Upper lobe of right lung (tissue), 1 donor: ENCODE measurements around the gene RAET1E. TPM values are rescaled to one million over a fixed set of nuclear protein-coding genes. Genes with fewer than 3 reads are reported as not detected.
"Not testable (repeated sequence)": the region's sequence is repeated elsewhere in the genome, so short reads cannot be mapped to it uniquely, and the experiment has no call there.

Source experiments
- ATAC-seq: fragments of 200-7000 bp; cut with Tn5 transposase; one replicate; pipeline ENCODE4 v1.9.1; 2020; ENCODE audit warnings: mild to moderate bottlenecking, moderate library complexity
- DNase-seq: peaks from one replicate; pipeline ENCODE4 v3.0.0-alpha.2; 2020
- H3K27ac ChIP-seq: fragments of 200-600 bp; one replicate; pipeline ENCODE4 v1.8.0; 2022
- H3K27me3 ChIP-seq: fragments of 200-600 bp; one replicate; pipeline ENCODE4 v1.8.0; 2022; ENCODE audit warnings: mild to moderate bottlenecking
- H3K36me3 ChIP-seq: fragments of 200-600 bp; one replicate; pipeline ENCODE4 v1.8.0; 2022
- H3K4me1 ChIP-seq: fragments of 200-600 bp; one replicate; pipeline ENCODE4 v1.8.0; 2022
- H3K4me3 ChIP-seq: fragments of 200-600 bp; one replicate; pipeline ENCODE4 v1.8.0; 2022; ENCODE audit warnings: mild to moderate bottlenecking
- H3K9me3 ChIP-seq: fragments of 200-600 bp; one replicate; pipeline ENCODE4 v1.8.0; 2022
- CTCF ChIP-seq: fragments of 200-600 bp; IDR thresholded peaks from one replicate; pipeline ENCODE4 v1.8.0; 2022; ENCODE audit warnings: antibody characterized with exemption
- intact Hi-C: fragments of 100-400 bp; cut with DNase I; formaldehyde crosslinking; loops from one replicate; pipeline ENCODE4 v1.11.0; 2022
- total RNA-seq: library from RNA; stranded (reverse); fragmentation: NEBNext Ultra II Directional; extraction: Animal tissue kit (Norgen Biotek cat#: 25700); gene quantifications from one replicate; pipeline ENCODE4 v1.2.1, GENCODE V29; 2021
- donor health status: DM: no; HTN: yes; CAD: no; lungs with severe emphysema.

The RAET1E gene
- total RNA-seq, 1 donor from 2014 or later: 0.96 TPM

- Histone ChIP-seq H3K9me3 (no peaks in the 10 kb centered on the region), H3K4me1 (peaks cover 23% of the 10 kb centered on the region), H3K27me3 (peaks cover 63% of the 10 kb centered on the region), H3K4me3 (no peak overlapping the region), H3K27ac (no peak overlapping the region), H3K36me3 (no peaks in the 10 kb centered on the region)
- DNase-seq (no peak), ATAC-seq (no peak)
- TF ChIP-seq CTCF: no peak
- intact Hi-C loops: no loop called here
Measured at GRCh38 chr6:149940672-149940982, 42.7 kb upstream of the RAET1E start.

- Histone ChIP-seq H3K27me3 (peaks cover 68% of the 10 kb centered on the region), H3K4me3 (no peak overlapping the region), H3K36me3 (no peaks in the 10 kb centered on the region), H3K9me3 (no peaks in the 10 kb centered on the region), H3K4me1 (peaks cover 23% of the 10 kb centered on the region), H3K27ac (no peak overlapping the region)
- no peak for ATAC-seq
- intact Hi-C loops: loop anchor here (5.0 kb wide), 1 partner anchor 77 kb away; no protein-coding TSS in a partner anchor
- no peak for DNase-seq
- TF ChIP-seq CTCF: no peak
Measured at GRCh38 chr6:149939909-149940671, 42.2 kb upstream of the RAET1E start.

- intact Hi-C loops: loop anchor here (5.0 kb wide), 1 partner anchor 78 kb away; no protein-coding TSS in a partner anchor
- Histone ChIP-seq H3K9me3 (no peaks in the 10 kb centered on the region), H3K27ac (no peak overlapping the region), H3K4me1 (peaks cover 23% of the 10 kb centered on the region), H3K27me3 (peaks cover 76% of the 10 kb centered on the region), H3K4me3 (no peak overlapping the region), H3K36me3 (no peaks in the 10 kb centered on the region)
- no peak for DNase-seq
- no peak for ATAC-seq
- TF ChIP-seq CTCF: no peak
Measured at GRCh38 chr6:149939356-149939648, 41.4 kb upstream of the RAET1E start.

GRCh38 chr6:149938571-149939355, 40.9 kb upstream of the RAET1E start:
- ATAC-seq: no peak
- H3K27ac ChIP-seq: no peak overlapping the region
- peaks cover 82% of the 10 kb centered on the region for H3K27me3 ChIP-seq
- no peaks in the 10 kb centered on the region for H3K36me3 ChIP-seq
- no peaks in the 10 kb centered on the region for H3K9me3 ChIP-seq
- H3K4me1 ChIP-seq: peaks cover 23% of the 10 kb centered on the region
- TF ChIP-seq CTCF: no peak
- DNase-seq: no peak
- peak overlapping the region; percentile 53 for H3K4me3 ChIP-seq
- intact Hi-C loops: loop anchor here (5.0 kb wide), 1 partner anchor 79 kb away; no protein-coding TSS in a partner anchor

GRCh38 chr6:149938013-149938570, 40.2 kb upstream of the RAET1E start:
- Histone ChIP-seq H3K4me3 (peak overlapping the region; percentile 53), H3K27me3 (peaks cover 88% of the 10 kb centered on the region), H3K4me1 (peaks cover 23% of the 10 kb centered on the region)
- DNase-seq, H3K9me3 ChIP-seq, H3K27ac ChIP-seq, H3K36me3 ChIP-seq: not testable (repeated sequence)
- TF ChIP-seq CTCF: peak; percentile 9
- peak; percentile 53 for ATAC-seq
- intact Hi-C loops: loop anchor here (5.0 kb wide), 1 partner anchor 79 kb away; no protein-coding TSS in a partner anchor
